ENCODE measurements around the gene BEND6.

Gene BEND6

DNA sequence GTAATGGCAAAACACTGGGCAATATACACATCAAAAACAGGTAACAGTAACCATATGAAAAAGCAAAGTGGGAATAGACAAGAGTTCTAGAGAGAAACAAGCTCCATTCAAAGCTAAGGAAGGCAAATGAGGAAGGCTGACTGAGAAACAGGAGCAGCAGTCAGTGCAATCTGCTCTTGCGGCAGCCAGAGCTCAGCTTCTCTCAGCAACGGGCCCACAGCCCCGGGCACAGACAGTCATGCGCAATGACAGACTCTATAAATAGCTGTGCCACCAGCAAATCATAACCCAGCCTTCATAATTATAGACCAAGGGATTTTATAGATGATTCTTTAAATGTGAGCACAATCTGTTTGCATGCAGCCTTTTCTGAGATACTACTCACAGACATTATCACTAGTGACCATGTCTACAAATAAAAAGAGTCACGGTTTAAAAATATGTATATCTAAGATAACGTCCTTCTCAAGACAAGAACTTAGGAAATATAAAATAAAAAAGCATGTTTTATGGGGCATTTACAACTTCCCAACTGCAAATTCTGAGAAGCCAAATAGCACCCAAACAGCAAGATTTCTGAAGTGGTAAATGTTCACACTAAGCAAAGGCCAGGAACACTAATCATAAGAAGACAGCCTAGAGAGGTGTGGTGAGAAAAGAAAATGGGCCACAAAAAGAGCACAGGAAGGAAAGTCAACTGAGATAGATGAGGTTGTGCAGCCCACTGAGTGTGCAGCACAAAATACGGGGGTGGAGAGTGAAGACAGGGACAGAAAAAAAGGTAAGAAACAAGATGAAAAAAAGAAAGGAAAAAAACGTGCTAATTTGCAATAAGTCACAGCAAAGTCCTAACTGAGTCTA lies 39.9 kb upstream of the BEND6 start:
- no peak overlapping the region for H3K27ac ChIP-seq (ENCODE audit: low read depth, low read length)
- H3K4me2 ChIP-seq (ENCODE audit: low read length): no peak overlapping the region
- no peaks in the 10 kb centered on the region for H3K79me2 ChIP-seq (ENCODE audit: control insufficient read depth, low read length)
- no peaks in the 10 kb centered on the region for H4K20me1 ChIP-seq (ENCODE audit: control insufficient read depth, insufficient read depth, low read depth, low read length)
- no peaks in the 10 kb centered on the region for H3K9me2 ChIP-seq (replicated peaks; ENCODE audit: control insufficient read depth, low read length)
- no peaks in the 10 kb centered on the region; the same call in 1 of the 2 replicates for H3K9me3 ChIP-seq (ENCODE audit: control insufficient read depth, insufficient read depth, low read length)
- no peak overlapping the region for H3K4me3 ChIP-seq (ENCODE audit: low read length)
- TF ChIP-seq, protein P1, sequence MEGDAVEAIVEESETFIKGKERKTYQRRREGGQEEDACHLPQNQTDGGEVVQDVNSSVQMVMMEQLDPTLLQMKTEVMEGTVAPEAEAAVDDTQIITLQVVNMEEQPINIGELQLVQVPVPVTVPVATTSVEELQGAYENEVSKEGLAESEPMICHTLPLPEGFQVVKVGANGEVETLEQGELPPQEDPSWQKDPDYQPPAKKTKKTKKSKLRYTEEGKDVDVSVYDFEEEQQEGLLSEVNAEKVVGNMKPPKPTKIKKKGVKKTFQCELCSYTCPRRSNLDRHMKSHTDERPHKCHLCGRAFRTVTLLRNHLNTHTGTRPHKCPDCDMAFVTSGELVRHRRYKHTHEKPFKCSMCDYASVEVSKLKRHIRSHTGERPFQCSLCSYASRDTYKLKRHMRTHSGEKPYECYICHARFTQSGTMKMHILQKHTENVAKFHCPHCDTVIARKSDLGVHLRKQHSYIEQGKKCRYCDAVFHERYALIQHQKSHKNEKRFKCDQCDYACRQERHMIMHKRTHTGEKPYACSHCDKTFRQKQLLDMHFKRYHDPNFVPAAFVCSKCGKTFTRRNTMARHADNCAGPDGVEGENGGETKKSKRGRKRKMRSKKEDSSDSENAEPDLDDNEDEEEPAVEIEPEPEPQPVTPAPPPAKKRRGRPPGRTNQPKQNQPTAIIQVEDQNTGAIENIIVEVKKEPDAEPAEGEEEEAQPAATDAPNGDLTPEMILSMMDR (IDR thresholded peaks at IDR 0.05; ENCODE audit: low read depth, low read length, poor library complexity, severe bottlenecking): no peak
- TF ChIP-seq EZH2phosphoT487 (IDR thresholded peaks at IDR 0.05; ENCODE audit: borderline replicate concordance, low read length): no peak
- no peaks in the 10 kb centered on the region for H3F3A ChIP-seq (ENCODE audit: control insufficient read depth, insufficient read depth)
- peaks cover 34% of the 10 kb centered on the region for H3K27me3 ChIP-seq (ENCODE audit: control insufficient read depth, low read length)
- no peaks in the 10 kb centered on the region for H3K36me3 ChIP-seq (ENCODE audit: control insufficient read depth, low read length)
- no peaks in the 10 kb centered on the region for H3K4me1 ChIP-seq (ENCODE audit: control insufficient read depth, low read length)

DNA sequence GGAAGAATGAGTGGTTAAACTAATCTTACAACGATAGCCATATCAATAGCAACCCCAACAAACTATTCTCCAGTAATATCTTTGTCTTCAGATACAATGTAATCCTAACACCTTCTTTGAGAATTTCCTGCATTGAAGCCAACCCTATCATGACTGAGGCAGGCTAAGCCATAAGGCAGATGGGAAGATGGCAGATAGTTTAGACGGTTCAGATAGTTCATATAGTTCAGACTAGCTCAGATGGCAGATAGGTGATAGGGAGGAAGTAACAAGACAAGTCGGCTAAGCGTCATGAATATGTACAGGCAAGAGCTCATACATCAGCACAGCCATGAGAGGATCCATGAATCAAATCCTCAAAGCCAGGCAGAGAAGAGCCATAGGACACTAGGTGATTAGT lies 39.1 kb upstream of the BEND6 start:
- H3K36me3 ChIP-seq (ENCODE audit: control insufficient read depth, low read length): no peaks in the 10 kb centered on the region
- H3K9me2 ChIP-seq (replicated peaks; ENCODE audit: control insufficient read depth, low read length): no peaks in the 10 kb centered on the region
- no peaks in the 10 kb centered on the region; the same call in 1 of the 2 replicates for H3K9me3 ChIP-seq (ENCODE audit: control insufficient read depth, insufficient read depth, low read length)
- H3K79me2 ChIP-seq (ENCODE audit: control insufficient read depth, low read length): no peaks in the 10 kb centered on the region
- H3K27ac ChIP-seq (ENCODE audit: low read depth, low read length): no peak overlapping the region
- H3K4me3 ChIP-seq (ENCODE audit: low read length): no peak overlapping the region
- H3F3A ChIP-seq (ENCODE audit: control insufficient read depth, insufficient read depth): no peaks in the 10 kb centered on the region
- H3K27me3 ChIP-seq (ENCODE audit: control insufficient read depth, low read length): peaks cover 34% of the 10 kb centered on the region
- H4K20me1 ChIP-seq (ENCODE audit: control insufficient read depth, insufficient read depth, low read depth, low read length): no peaks in the 10 kb centered on the region
- H3K4me2 ChIP-seq (ENCODE audit: low read length): no peak overlapping the region
- H3K4me1 ChIP-seq (ENCODE audit: control insufficient read depth, low read length): no peaks in the 10 kb centered on the region
- no peak for TF ChIP-seq EZH2phosphoT487 (IDR thresholded peaks at IDR 0.05; ENCODE audit: borderline replicate concordance, low read length)
- TF ChIP-seq, protein P1 (IDR thresholded peaks at IDR 0.05; ENCODE audit: low read depth, low read length, poor library complexity, severe bottlenecking): no peak

DNA sequence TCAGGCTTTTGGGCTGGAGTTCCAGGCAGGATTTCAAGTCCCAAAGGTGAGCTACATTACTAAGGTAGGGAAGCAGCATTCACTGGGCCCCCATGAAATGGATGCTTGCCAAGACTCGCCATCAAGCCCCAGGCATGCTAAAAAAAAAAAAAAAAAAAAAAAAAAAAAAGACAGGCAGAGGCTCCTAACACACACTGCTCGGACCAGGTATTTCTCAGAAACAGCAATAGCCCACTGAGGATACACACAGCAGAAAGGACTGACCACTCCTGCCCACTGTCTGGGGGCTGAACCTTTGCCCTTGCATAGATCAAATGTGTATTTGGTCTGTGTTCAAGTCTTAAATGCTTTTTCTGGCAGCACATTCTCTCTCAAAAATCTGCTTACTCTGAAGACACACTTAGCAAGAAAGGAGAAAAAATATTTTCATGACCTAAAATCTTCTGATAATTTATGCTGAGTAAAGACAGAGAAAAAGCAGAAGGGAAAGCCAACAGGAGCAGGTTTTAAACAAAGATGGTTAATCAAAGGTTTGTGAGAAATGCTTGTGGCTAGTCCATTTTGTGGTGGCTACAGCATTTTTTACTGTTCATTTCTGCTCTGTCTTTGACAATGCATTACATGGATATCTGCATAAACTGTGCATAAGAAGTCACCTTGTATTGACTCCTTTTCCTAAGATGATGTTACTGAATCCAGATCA lies 37.9 kb upstream of the BEND6 start:
- Histone ChIP-seq H3K36me3 (ENCODE audit: control insufficient read depth, low read length) (no peaks in the 10 kb centered on the region), H3K9me2 (replicated peaks; ENCODE audit: control insufficient read depth, low read length) (no peaks in the 10 kb centered on the region), H3K4me1 (ENCODE audit: control insufficient read depth, low read length) (no peaks in the 10 kb centered on the region), H3F3A (ENCODE audit: control insufficient read depth, insufficient read depth) (no peaks in the 10 kb centered on the region), H3K79me2 (ENCODE audit: control insufficient read depth, low read length) (no peaks in the 10 kb centered on the region), H3K27me3 (ENCODE audit: control insufficient read depth, low read length) (peaks cover 34% of the 10 kb centered on the region), H3K9me3 (ENCODE audit: control insufficient read depth, insufficient read depth, low read length) (no peaks in the 10 kb centered on the region; the same call in 1 of the 2 replicates), H3K27ac (ENCODE audit: low read depth, low read length) (no peak overlapping the region), H3K4me3 (ENCODE audit: low read length) (no peak overlapping the region), H4K20me1 (ENCODE audit: control insufficient read depth, insufficient read depth, low read depth, low read length) (no peaks in the 10 kb centered on the region), H3K4me2 (ENCODE audit: low read length) (no peak overlapping the region)
- TF ChIP-seq, protein P1 (IDR thresholded peaks at IDR 0.05; ENCODE audit: low read depth, low read length, poor library complexity, severe bottlenecking): no peak
- no peak for TF ChIP-seq EZH2phosphoT487 (IDR thresholded peaks at IDR 0.05; ENCODE audit: borderline replicate concordance, low read length)

Data from DOHH2 (cell line).